Mammary epithelial cell (primary cell): ENCODE measurements around the gene SHB.

Source experiments
- EZH2 ChIP-seq: IDR thresholded peaks from 2 replicates; pipeline ENCODE4 v1.6.1; 2012; ENCODE audit warnings: low read length, inconsistent platforms, borderline replicate concordance
- TF ChIP-seq, protein P1 (sequence below), 2 donors: IDR thresholded peaks in 1 of 2; conservative IDR thresholded peaks in 1 of 2; 2 replicates each; pipeline ENCODE4 v1.5.1; 2011 to 2012; ENCODE audit warnings: inconsistent platforms in 2 of 2, low read length in 2 of 2, mild to moderate bottlenecking in 2 of 2, control low read depth in 1 of 2, low read depth in 1 of 2; ENCODE audit not compliant: insufficient read depth in 1 of 2; ENCODE audit errors: extremely low read depth in 1 of 2

DNA sequence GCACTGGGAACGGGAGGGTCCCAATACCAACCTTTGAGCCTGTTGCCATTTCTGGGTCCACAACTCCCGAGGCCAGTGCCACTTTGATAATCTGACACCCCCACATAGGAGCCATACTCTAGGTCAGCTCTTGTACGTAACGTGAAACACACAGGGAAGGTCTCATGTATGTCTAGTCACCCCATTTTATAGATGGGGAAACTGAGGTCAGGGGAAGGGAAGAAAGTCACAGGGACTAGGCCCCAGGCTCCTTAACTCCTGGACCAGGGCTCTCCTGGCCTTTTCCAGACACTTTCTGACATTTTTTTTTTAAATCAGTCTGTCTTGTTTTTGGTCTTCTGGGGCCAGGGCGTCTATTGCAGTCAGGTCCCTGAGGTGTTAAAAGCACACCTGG lies 84.8 kb downstream of the SHB start:
- TF ChIP-seq, protein P1, sequence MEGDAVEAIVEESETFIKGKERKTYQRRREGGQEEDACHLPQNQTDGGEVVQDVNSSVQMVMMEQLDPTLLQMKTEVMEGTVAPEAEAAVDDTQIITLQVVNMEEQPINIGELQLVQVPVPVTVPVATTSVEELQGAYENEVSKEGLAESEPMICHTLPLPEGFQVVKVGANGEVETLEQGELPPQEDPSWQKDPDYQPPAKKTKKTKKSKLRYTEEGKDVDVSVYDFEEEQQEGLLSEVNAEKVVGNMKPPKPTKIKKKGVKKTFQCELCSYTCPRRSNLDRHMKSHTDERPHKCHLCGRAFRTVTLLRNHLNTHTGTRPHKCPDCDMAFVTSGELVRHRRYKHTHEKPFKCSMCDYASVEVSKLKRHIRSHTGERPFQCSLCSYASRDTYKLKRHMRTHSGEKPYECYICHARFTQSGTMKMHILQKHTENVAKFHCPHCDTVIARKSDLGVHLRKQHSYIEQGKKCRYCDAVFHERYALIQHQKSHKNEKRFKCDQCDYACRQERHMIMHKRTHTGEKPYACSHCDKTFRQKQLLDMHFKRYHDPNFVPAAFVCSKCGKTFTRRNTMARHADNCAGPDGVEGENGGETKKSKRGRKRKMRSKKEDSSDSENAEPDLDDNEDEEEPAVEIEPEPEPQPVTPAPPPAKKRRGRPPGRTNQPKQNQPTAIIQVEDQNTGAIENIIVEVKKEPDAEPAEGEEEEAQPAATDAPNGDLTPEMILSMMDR (conservative IDR thresholded peaks at IDR 0.05 in 1 of 2, IDR thresholded peaks at IDR 0.05 in 1 of 2; ENCODE audit: extremely low read depth in 1 of 2, insufficient read depth in 1 of 2, low read depth in 1 of 2, low read length in 2 of 2) = no peak
- no peak for TF ChIP-seq EZH2
